IMR-90 (cell line): Measurements from ENCODE around the gene CYTH1.

Experiments used
- CHD1 ChIP-seq: IDR thresholded peaks from 2 replicates; pipeline ENCODE4 v1.6.1; 2012; ENCODE audit warnings: low read depth, low read length, improper control_type of control experiment
- NFE2L2 ChIP-seq: fragments of 150-350 bp; IDR thresholded peaks from 2 replicates; pipeline ENCODE4 v1.6.1; 2016; ENCODE audit warnings: low read depth, mild to moderate bottlenecking, low read length
- SMC3 ChIP-seq: fragments of 150-350 bp; IDR thresholded peaks from 2 replicates; pipeline ENCODE4 v1.6.1; 2016; ENCODE audit warnings: low read depth, mild to moderate bottlenecking, antibody characterized with exemption, low read length, moderate library complexity
- TF ChIP-seq, protein P1 (sequence below): conservative IDR thresholded peaks from 2 replicates; pipeline ENCODE4 v1.5.1; 2012; ENCODE audit warnings: mild to moderate bottlenecking, low read depth, low read length, improper control_type of control experiment
- TF ChIP-seq, protein P2 (sequence below): fragments of 150-350 bp; IDR thresholded peaks from 2 replicates; pipeline ENCODE4 v1.6.1; 2017; ENCODE audit warnings: mild to moderate bottlenecking, antibody characterized with exemption, low read length, low read depth

DNA sequence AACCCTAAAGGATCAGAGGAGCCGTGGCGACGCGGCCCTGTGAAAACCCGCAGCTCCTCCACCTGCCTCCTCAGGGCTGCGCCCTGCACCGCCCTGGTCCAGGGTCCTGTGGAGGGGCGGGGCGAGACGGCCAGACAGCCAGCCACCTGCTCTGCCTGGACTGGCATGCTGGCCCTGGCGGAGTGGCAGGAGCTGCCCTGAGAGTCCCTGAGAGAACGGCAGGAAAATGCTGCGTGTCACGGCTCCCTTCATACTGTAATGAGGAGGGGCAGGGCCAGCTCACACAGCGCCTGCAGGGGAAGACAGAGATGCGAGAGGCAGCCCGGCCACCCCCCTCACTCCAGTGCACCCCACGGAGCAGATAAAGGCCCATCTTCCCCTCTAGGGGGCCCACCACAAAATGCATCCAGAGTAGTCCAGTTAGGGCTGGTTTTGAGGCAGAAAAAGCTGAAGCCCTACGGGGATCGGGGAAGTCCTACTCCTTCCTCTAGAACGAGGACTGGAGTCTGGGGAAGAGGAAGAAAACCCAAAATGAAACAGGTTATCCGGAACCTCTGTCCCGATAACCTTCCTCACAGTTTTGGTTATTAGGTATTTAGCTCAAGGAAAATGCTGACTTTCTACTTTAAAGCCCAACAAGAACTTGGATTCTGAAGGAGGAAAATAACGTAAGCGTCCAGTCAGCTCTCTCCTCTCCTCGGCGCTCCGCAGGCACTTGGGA is 107.3 kb downstream of the CYTH1 start:
- TF ChIP-seq SMC3 = no peak
- TF ChIP-seq, protein P1, sequence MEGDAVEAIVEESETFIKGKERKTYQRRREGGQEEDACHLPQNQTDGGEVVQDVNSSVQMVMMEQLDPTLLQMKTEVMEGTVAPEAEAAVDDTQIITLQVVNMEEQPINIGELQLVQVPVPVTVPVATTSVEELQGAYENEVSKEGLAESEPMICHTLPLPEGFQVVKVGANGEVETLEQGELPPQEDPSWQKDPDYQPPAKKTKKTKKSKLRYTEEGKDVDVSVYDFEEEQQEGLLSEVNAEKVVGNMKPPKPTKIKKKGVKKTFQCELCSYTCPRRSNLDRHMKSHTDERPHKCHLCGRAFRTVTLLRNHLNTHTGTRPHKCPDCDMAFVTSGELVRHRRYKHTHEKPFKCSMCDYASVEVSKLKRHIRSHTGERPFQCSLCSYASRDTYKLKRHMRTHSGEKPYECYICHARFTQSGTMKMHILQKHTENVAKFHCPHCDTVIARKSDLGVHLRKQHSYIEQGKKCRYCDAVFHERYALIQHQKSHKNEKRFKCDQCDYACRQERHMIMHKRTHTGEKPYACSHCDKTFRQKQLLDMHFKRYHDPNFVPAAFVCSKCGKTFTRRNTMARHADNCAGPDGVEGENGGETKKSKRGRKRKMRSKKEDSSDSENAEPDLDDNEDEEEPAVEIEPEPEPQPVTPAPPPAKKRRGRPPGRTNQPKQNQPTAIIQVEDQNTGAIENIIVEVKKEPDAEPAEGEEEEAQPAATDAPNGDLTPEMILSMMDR = no peak
- TF ChIP-seq, protein P2, sequence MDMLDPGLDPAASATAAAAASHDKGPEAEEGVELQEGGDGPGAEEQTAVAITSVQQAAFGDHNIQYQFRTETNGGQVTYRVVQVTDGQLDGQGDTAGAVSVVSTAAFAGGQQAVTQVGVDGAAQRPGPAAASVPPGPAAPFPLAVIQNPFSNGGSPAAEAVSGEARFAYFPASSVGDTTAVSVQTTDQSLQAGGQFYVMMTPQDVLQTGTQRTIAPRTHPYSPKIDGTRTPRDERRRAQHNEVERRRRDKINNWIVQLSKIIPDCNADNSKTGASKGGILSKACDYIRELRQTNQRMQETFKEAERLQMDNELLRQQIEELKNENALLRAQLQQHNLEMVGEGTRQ = no peak
- no peak for TF ChIP-seq NFE2L2
- TF ChIP-seq CHD1 = no peak
